ENCODE data around the gene DUS2. TPM values are rescaled to one million over a fixed set of nuclear protein-coding genes. Genes with fewer than 3 reads are reported as not detected.

The DUS2 gene
- total RNA-seq, 1 experiment from 2014 or later: 27.3 TPM

DNA sequence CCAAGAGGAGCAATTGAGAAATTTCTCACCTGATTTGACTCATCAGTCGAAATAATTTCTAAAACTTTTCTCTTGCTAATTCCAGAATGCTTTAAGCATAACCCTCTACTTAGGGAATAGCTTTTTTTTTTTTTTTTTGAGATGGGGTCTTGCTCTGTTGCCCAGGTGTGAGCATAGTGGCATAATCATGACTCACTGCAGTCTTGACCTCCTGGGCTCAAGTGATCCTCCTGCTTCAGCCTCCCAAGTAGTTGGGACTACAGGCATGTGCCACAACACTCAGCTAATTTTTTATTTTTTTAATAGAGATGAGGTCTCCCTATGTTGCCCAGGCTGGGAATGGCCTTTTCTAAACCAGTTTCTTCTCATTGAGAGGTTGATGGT is 48.4 kb downstream of the DUS2 start (continued):
- no peak for TF ChIP-seq FOSL1 (IDR thresholded peaks at IDR 0.05; ENCODE audit: low read depth)
- TF ChIP-seq POLR2A (IDR thresholded peaks at IDR 0.05; ENCODE audit: borderline replicate concordance, extremely low read depth, insufficient read depth, insufficient read length): no peak
- no peak for TF ChIP-seq MAX (IDR thresholded peaks at IDR 0.05)
- TF ChIP-seq YY1 (IDR thresholded peaks at IDR 0.05; ENCODE audit: extremely low read depth, insufficient replicate concordance, low read depth, low read length): no peak
- TF ChIP-seq EZH2phosphoT487 (IDR thresholded peaks at IDR 0.05; ENCODE audit: borderline replicate concordance): no peak
- no peak for TF ChIP-seq SIN3A (IDR thresholded peaks at IDR 0.05; ENCODE audit: low read depth)
- no peak for TF ChIP-seq CEBPB (IDR thresholded peaks at IDR 0.05; ENCODE audit: low read depth)
- TF ChIP-seq TCF7L2 (IDR thresholded peaks at IDR 0.05; ENCODE audit: borderline replicate concordance, extremely low read depth, insufficient read depth, insufficient read length): no peak
- TF ChIP-seq SP1 (IDR thresholded peaks at IDR 0.05; ENCODE audit: low read depth): no peak
- TF ChIP-seq ZFX (IDR thresholded peaks at IDR 0.05): no peak
- no peak for TF ChIP-seq ZNF274 (IDR thresholded peaks at IDR 0.05; ENCODE audit: low read depth, low read length)
- TF ChIP-seq, protein P1, sequence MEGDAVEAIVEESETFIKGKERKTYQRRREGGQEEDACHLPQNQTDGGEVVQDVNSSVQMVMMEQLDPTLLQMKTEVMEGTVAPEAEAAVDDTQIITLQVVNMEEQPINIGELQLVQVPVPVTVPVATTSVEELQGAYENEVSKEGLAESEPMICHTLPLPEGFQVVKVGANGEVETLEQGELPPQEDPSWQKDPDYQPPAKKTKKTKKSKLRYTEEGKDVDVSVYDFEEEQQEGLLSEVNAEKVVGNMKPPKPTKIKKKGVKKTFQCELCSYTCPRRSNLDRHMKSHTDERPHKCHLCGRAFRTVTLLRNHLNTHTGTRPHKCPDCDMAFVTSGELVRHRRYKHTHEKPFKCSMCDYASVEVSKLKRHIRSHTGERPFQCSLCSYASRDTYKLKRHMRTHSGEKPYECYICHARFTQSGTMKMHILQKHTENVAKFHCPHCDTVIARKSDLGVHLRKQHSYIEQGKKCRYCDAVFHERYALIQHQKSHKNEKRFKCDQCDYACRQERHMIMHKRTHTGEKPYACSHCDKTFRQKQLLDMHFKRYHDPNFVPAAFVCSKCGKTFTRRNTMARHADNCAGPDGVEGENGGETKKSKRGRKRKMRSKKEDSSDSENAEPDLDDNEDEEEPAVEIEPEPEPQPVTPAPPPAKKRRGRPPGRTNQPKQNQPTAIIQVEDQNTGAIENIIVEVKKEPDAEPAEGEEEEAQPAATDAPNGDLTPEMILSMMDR (IDR thresholded peaks at IDR 0.05 in 2 of 3, conservative IDR thresholded peaks at IDR 0.05 in 1 of 3; ENCODE audit: borderline replicate concordance in 1 of 3, insufficient read depth in 1 of 3, low read depth in 2 of 3, low read length in 2 of 3): no peak
- TF ChIP-seq RAD21 (IDR thresholded peaks at IDR 0.05; ENCODE audit: low read depth): no peak

DNA sequence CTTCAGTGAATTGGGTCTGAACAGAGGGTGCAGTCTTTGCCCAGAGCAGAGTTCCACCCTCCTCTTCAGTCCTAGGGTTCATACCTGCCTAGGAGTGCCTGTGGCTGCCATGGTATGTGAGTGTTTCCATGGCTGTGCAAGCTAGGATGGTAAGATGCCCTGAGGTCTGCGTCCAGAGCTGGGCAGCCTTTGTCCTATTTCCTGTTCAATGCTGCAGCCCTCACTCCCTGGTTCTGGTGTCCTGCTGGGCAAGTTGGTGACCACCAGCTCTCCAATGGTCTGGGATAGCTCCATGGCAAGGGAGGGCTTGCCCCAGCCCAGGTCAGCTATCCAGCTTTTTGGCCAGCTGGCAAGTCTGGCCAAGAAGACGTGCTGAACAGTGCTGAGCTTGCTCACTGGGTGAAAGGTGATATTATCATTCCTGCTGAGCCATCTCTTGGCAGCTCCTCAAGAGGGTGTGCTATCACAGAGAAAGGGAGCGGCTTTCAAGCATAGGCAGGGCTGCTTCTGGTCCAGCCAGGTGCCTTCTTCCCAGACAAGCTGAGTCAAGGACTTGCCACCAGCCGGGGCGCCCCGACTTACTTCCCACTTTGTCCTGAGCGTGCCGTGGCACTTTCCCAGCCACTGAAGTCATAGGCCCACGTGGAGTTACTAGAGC is 49.1 kb downstream of the DUS2 start:
- DNase-seq (ENCODE audit: low read depth, low spot score): no peak
- no TSS peak for BruUV-seq (replicated peaks)
- no peaks in the 10 kb centered on the region for H3K79me2 ChIP-seq (ENCODE audit: insufficient read depth, low read length)
- no peak overlapping the region for H3K4me2 ChIP-seq (ENCODE audit: low read length)
- CTCF ChIA-PET: interaction anchor here (0.6 to 1.0 kb wide), 2 partner anchors 11 to 385 kb away, joined by 3 to 4 read pairs; no protein-coding TSS in a partner anchor
- H3K9me3 ChIP-seq (ENCODE audit: control insufficient read depth in 1 of 2, insufficient read depth in 1 of 2, low read depth in 1 of 2, low read length in 2 of 2): no peaks in the 10 kb centered on the region
- H3K4me1 ChIP-seq (ENCODE audit: control insufficient read depth in 1 of 2, insufficient read depth in 2 of 2, low read length in 2 of 2): peaks cover 0 to 5% of the 10 kb centered on the region in 2 experiments; a peak in 1 of 4 replicates
- peak; percentile 57 for ATAC-seq
- no peak overlapping the region for H2AFZ ChIP-seq (ENCODE audit: low read depth, low read length, poor library complexity, severe bottlenecking)
- H3K27me3 ChIP-seq (ENCODE audit: insufficient read depth, low read length): no peaks in the 10 kb centered on the region
- H3K4me3 ChIP-seq (replicated peaks in 1 of 2; ENCODE audit: low read depth in 1 of 2, low read length in 2 of 2): no peak overlapping the region
- intact Hi-C loops (cut with micrococcal nuclease): no loop called here
- POLR2A ChIA-PET: no interaction called here
- no peaks in the 10 kb centered on the region for H3K9me2 ChIP-seq (ENCODE audit: insufficient read depth)
- RAD21 ChIA-PET (ENCODE audit: low non-redundant PET in 1 of 2, low total read pairs in 2 of 2, uncharacterized antibody in 2 of 2, unreplicated experiment in 2 of 2): interaction anchor here in 1 of 2 experiments (0.5 kb wide), 1 partner anchor 333 kb away, joined by 3 read pairs; no protein-coding TSS in a partner anchor
- peaks cover 16 to 26% of the 10 kb centered on the region in 2 experiments; a peak in 3 of 4 replicates for H3K36me3 ChIP-seq (ENCODE audit: control insufficient read depth in 1 of 2, insufficient read depth in 2 of 2, low read length in 2 of 2)
- H3K27ac ChIP-seq (ENCODE audit: low read depth, low read length): no peak overlapping the region
- H3K9ac ChIP-seq (ENCODE audit: low read length): no peak overlapping the region
- H4K20me1 ChIP-seq (ENCODE audit: insufficient read depth): no peaks in the 10 kb centered on the region
- TF ChIP-seq, protein P2, sequence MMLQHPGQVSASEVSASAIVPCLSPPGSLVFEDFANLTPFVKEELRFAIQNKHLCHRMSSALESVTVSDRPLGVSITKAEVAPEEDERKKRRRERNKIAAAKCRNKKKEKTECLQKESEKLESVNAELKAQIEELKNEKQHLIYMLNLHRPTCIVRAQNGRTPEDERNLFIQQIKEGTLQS (IDR thresholded peaks at IDR 0.05): no peak
- TF ChIP-seq CEBPB (IDR thresholded peaks at IDR 0.05; ENCODE audit: low read depth) (no peak), EZH2 (IDR thresholded peaks at IDR 0.05) (no peak), EGR1 (IDR thresholded peaks at IDR 0.05; ENCODE audit: low read depth) (no peak), POLR2A (IDR thresholded peaks at IDR 0.05; ENCODE audit: borderline replicate concordance, extremely low read depth, insufficient read depth, insufficient read length) (no peak)
- TF ChIP-seq, protein P1 (IDR thresholded peaks at IDR 0.05 in 2 of 3, conservative IDR thresholded peaks at IDR 0.05 in 1 of 3; ENCODE audit: borderline replicate concordance in 1 of 3, insufficient read depth in 1 of 3, low read depth in 2 of 3, low read length in 2 of 3): no peak

Data from HCT116 (cell line).